ENCODE results near the gene OCSTAMP.

OCSTAMP gene

GRCh38 chr20:46550461-46550860, at the start of gene OCSTAMP:
OCSTAMP (minus strand) TSS chr20:46550654; CDS start chr20:46550560, 94 bp downstream.
- TF ChIP-seq, protein P1, sequence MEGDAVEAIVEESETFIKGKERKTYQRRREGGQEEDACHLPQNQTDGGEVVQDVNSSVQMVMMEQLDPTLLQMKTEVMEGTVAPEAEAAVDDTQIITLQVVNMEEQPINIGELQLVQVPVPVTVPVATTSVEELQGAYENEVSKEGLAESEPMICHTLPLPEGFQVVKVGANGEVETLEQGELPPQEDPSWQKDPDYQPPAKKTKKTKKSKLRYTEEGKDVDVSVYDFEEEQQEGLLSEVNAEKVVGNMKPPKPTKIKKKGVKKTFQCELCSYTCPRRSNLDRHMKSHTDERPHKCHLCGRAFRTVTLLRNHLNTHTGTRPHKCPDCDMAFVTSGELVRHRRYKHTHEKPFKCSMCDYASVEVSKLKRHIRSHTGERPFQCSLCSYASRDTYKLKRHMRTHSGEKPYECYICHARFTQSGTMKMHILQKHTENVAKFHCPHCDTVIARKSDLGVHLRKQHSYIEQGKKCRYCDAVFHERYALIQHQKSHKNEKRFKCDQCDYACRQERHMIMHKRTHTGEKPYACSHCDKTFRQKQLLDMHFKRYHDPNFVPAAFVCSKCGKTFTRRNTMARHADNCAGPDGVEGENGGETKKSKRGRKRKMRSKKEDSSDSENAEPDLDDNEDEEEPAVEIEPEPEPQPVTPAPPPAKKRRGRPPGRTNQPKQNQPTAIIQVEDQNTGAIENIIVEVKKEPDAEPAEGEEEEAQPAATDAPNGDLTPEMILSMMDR (IDR thresholded peaks at IDR 0.05; ENCODE audit: insufficient read depth, low read depth, low read length, missing control alignments) = no peak
- DNase-seq (ENCODE audit: low read depth) = no peak
- H3K4me3 ChIP-seq (ENCODE audit: low read length) = no peak within 1 kb of the TSS

- TF ChIP-seq, protein P1 (IDR thresholded peaks at IDR 0.05; ENCODE audit: insufficient read depth, low read depth, low read length, missing control alignments) = no peak
- DNase-seq (ENCODE audit: low read depth) = no peak
Measured at GRCh38 chr20:46599227-46599987, 49.0 kb upstream of the OCSTAMP start.

GRCh38 chr20:46595933-46596332, 45.5 kb upstream of the OCSTAMP start:
- DNase-seq (ENCODE audit: low read depth) = no peak
- TF ChIP-seq, protein P1 (IDR thresholded peaks at IDR 0.05; ENCODE audit: insufficient read depth, low read depth, low read length, missing control alignments) = no peak

More at GRCh38 chr20:46599227-46599987, 49.0 kb upstream of the OCSTAMP start:
- no peak overlapping the region for H3K4me3 ChIP-seq (ENCODE audit: low read length)

DNA sequence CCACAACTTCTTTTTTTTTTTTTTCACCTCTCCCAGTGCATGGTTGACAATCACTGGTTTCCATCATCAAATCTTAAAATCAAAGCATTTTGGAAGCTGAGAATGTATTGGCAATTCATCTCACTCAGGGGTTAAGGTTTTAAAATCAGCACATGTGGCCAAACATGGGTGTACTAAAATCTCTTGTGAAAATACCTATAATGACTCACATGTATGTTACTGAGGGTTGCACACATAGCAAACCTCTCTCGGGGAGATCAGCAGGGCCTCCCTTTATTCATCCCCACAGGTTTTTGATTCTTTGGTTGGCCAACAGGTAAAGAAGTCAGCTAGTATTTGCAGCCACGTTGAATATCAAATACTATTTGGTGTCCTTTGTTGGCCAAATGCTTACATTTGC, 44.3 kb upstream of the OCSTAMP start:
- no peak overlapping the region for H3K4me3 ChIP-seq (ENCODE audit: low read length)
- no peak for DNase-seq (ENCODE audit: low read depth)
- TF ChIP-seq, protein P1 (IDR thresholded peaks at IDR 0.05; ENCODE audit: insufficient read depth, low read depth, low read length, missing control alignments) = no peak

More at GRCh38 chr20:46595933-46596332, 45.5 kb upstream of the OCSTAMP start:
- no peak overlapping the region for H3K4me3 ChIP-seq (ENCODE audit: low read length)

GRCh38 chr20:46592580-46593362, 42.3 kb upstream of the OCSTAMP start:
- H3K4me3 ChIP-seq (ENCODE audit: low read length) = no peak overlapping the region
- TF ChIP-seq, protein P1 (IDR thresholded peaks at IDR 0.05; ENCODE audit: insufficient read depth, low read depth, low read length, missing control alignments) = peak; percentile 20
- DNase-seq (ENCODE audit: low read depth) = no peak

DNA sequence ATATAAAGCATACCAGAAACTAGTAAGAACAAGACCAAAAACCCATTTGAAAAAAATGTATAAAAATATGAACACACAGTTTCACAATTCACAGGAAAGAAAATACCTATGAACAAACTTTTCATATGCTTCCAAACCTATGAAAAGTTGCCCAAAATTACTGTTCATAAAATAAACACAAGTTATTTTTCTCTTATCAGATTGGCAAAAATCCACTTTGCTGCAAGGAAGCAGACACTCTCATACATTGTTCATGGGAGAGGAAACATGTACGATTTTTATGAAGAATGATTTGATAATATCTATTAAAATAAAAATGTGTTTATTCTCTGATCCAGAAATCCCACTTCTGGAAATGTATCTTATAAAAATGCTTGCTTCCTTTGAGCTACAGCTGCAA, 40.0 kb upstream of the OCSTAMP start:
- H3K4me3 ChIP-seq (ENCODE audit: low read length) = no peak overlapping the region
- DNase-seq (ENCODE audit: low read depth) = no peak
- TF ChIP-seq, protein P1 (IDR thresholded peaks at IDR 0.05; ENCODE audit: insufficient read depth, low read depth, low read length, missing control alignments) = no peak
